Measurements from ENCODE around the gene CTU1. TPM values are rescaled to one million over a fixed set of nuclear protein-coding genes. Genes with fewer than 3 reads are reported as not detected.
A peak's percentile ranks its signal among the peaks of the same experiment; 100 is the strongest.

The CTU1 gene
- total and polyA plus RNA-seq, 2 donors (not counting 1 experiment from before 2014, with no cell fraction given): 8.1 to 8.4 TPM

DNA sequence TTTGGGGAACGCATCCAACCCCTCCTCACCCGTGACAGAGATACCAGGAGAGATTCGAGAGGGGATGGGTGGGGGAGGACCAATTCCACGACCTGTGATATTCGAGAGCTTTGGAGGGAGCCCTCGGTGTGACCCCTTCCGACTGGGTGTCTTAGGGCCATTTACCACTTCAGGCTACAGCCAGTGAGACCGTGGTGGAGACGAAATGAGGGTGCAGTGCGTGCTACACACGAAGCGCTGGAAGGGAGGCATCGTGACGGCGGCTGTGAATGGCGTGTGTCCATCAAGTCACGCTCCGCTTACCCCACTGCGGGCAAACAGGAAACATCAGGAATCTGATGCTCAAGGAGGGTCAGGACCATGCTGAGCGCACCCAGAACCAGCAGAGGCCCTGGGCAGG is 10.4 kb downstream of the CTU1 start:
- ChIA-PET POLR2A (no interaction called here), CTCF (no interaction called here)
- 93% methylated on average over 20 of the region's 20 CpGs for WGBS (ENCODE audit: insufficient coverage)
- Histone ChIP-seq H3K4me1 (ENCODE audit: control insufficient read depth in 2 of 2, insufficient read depth in 2 of 2, low read length in 2 of 2) (no peaks in the 10 kb centered on the region), H3K27ac (ENCODE audit: low read length in 2 of 2) (no peak overlapping the region), H3K4me3 (ENCODE audit: control extremely low read depth in 1 of 5, extremely low read depth in 1 of 5, insufficient read depth in 1 of 5, low read depth in 2 of 5, low read length in 4 of 5) (no peak overlapping the region), H3K27me3 (replicated peaks in 1 of 4; ENCODE audit: control extremely low read depth in 1 of 4, control insufficient read depth in 3 of 4, insufficient read depth in 4 of 4, low read length in 3 of 4) (no peaks in the 10 kb centered on the region), H3K79me2 (ENCODE audit: control insufficient read depth, insufficient read depth, low read length) (peaks cover 13% of the 10 kb centered on the region), H3K9ac (ENCODE audit: low read length) (no peak overlapping the region), H3K9me3 (ENCODE audit: control extremely low read depth in 1 of 3, control insufficient read depth in 2 of 3, insufficient read depth in 1 of 3, low read length in 2 of 3) (no peaks in the 10 kb centered on the region), H4K20me1 (ENCODE audit: control insufficient read depth, insufficient read depth, low read length, poor library complexity, severe bottlenecking) (peaks cover 30% of the 10 kb centered on the region), H3K4me2 (replicated peaks; ENCODE audit: low read depth, low read length, poor library complexity, severe bottlenecking) (no peak overlapping the region), H2AFZ (ENCODE audit: insufficient read depth, low read depth, low read length, poor library complexity, severe bottlenecking) (no peak overlapping the region), H3K36me3 (replicated peaks in 1 of 2; ENCODE audit: control extremely low read depth in 1 of 2, control insufficient read depth in 1 of 2, extremely low read depth in 1 of 2, insufficient read depth in 2 of 2, low read length in 1 of 2) (peaks cover 8 to 19% of the 10 kb centered on the region in 2 experiments)
- Mint-ChIP-seq H3K4me1 (peaks cover 8% of the 10 kb centered on the region), H3K9me3 (ENCODE audit: insufficient read depth) (no peaks in the 10 kb centered on the region), H3K27ac (no peak overlapping the region), H3K27me3 (no peaks in the 10 kb centered on the region), H3K4me3 (no peak overlapping the region)
- DNase-seq (no peak), ATAC-seq (ENCODE audit: low read depth) (no peak)
- TF ChIP-seq EZH2 (IDR thresholded peaks at IDR 0.05; ENCODE audit: borderline replicate concordance, insufficient read depth, low read depth, low read length, poor library complexity, severe bottlenecking): no peak
- TF ChIP-seq, protein P1, sequence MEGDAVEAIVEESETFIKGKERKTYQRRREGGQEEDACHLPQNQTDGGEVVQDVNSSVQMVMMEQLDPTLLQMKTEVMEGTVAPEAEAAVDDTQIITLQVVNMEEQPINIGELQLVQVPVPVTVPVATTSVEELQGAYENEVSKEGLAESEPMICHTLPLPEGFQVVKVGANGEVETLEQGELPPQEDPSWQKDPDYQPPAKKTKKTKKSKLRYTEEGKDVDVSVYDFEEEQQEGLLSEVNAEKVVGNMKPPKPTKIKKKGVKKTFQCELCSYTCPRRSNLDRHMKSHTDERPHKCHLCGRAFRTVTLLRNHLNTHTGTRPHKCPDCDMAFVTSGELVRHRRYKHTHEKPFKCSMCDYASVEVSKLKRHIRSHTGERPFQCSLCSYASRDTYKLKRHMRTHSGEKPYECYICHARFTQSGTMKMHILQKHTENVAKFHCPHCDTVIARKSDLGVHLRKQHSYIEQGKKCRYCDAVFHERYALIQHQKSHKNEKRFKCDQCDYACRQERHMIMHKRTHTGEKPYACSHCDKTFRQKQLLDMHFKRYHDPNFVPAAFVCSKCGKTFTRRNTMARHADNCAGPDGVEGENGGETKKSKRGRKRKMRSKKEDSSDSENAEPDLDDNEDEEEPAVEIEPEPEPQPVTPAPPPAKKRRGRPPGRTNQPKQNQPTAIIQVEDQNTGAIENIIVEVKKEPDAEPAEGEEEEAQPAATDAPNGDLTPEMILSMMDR (IDR thresholded peaks at IDR 0.05): no peak
- intact Hi-C loops (cut with micrococcal nuclease): no loop called here

DNA sequence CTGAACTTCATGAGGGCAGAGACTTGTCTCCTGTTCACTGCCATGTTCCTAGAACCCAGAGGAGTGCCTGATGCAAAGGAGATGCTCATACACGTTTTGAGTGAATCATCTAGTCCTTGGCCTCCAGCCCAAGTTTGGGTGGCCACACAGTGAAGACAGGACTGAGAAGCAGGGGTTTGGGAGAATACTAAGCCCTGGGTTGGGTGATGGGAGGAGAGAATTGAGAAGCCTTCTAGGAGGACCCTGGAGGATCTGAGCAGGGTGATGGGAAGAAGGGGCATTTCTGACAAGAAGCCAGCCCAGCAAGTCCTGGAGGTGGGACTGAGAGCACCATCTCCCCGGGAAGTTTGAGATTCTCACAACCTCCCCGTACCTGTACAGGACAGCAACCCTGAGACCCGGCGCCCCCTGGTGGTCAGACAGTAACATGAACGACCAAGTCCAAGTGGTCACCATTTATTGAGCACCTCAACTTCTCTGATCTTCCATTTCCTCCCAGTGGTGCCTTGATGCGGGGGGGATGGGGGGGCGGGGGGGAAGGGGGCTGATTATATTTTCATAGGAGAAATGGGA is 11.0 kb downstream of the CTU1 start:
- no peak overlapping the region for H3K4me2 ChIP-seq (replicated peaks; ENCODE audit: low read depth, low read length, poor library complexity, severe bottlenecking)
- TF ChIP-seq, protein P1 (IDR thresholded peaks at IDR 0.05): peak; percentile 46
- TF ChIP-seq EZH2 (IDR thresholded peaks at IDR 0.05; ENCODE audit: borderline replicate concordance, insufficient read depth, low read depth, low read length, poor library complexity, severe bottlenecking): no peak
- DNase-seq: peak; percentile 68
- POLR2A ChIA-PET: no interaction called here
- peaks cover 7% of the 10 kb centered on the region for H3K79me2 ChIP-seq (ENCODE audit: control insufficient read depth, insufficient read depth, low read length)
- ATAC-seq (ENCODE audit: low read depth): peak; percentile 47
- CTCF ChIA-PET: interaction anchor here (1.4 kb wide), 1 partner anchor 21 kb away, joined by 3 read pairs; no protein-coding TSS in a partner anchor
- no peak overlapping the region for H3K4me3 ChIP-seq (ENCODE audit: control extremely low read depth in 1 of 5, extremely low read depth in 1 of 5, insufficient read depth in 1 of 5, low read depth in 2 of 5, low read length in 4 of 5)
- no peak overlapping the region for H3K27ac ChIP-seq (ENCODE audit: low read length in 2 of 2)
- Mint-ChIP-seq H3K27me3 (no peaks in the 10 kb centered on the region), H3K4me1 (peaks cover 8% of the 10 kb centered on the region), H3K9me3 (ENCODE audit: insufficient read depth) (no peaks in the 10 kb centered on the region), H3K4me3 (no peak overlapping the region), H3K27ac (no peak overlapping the region)
- H3K4me1 ChIP-seq (ENCODE audit: control insufficient read depth in 2 of 2, insufficient read depth in 2 of 2, low read length in 2 of 2): no peaks in the 10 kb centered on the region
- H2AFZ ChIP-seq (ENCODE audit: insufficient read depth, low read depth, low read length, poor library complexity, severe bottlenecking): no peak overlapping the region
- H3K9ac ChIP-seq (ENCODE audit: low read length): no peak overlapping the region
- intact Hi-C loops (cut with micrococcal nuclease): no loop called here
- H4K20me1 ChIP-seq (ENCODE audit: control insufficient read depth, insufficient read depth, low read length, poor library complexity, severe bottlenecking): peaks cover 25% of the 10 kb centered on the region
- WGBS (ENCODE audit: insufficient coverage): 17% methylated on average over 2 of the region's 8 CpGs
- H3K9me3 ChIP-seq (ENCODE audit: control extremely low read depth in 1 of 3, control insufficient read depth in 2 of 3, insufficient read depth in 1 of 3, low read length in 2 of 3): no peaks in the 10 kb centered on the region
- peaks cover 6 to 14% of the 10 kb centered on the region in 2 experiments for H3K36me3 ChIP-seq (replicated peaks in 1 of 2; ENCODE audit: control extremely low read depth in 1 of 2, control insufficient read depth in 1 of 2, extremely low read depth in 1 of 2, insufficient read depth in 2 of 2, low read length in 1 of 2)
- no peaks in the 10 kb centered on the region for H3K27me3 ChIP-seq (replicated peaks in 1 of 4; ENCODE audit: control extremely low read depth in 1 of 4, control insufficient read depth in 3 of 4, insufficient read depth in 4 of 4, low read length in 3 of 4)

All from B cell (primary cell).